B cell (primary cell): ENCODE results near the gene PSMG2. TPM values are rescaled to one million over a fixed set of nuclear protein-coding genes. Genes with fewer than 3 reads are reported as not detected.

Experiments used
- ATAC-seq: fragments of 200-7000 bp; cut with Tn5 transposase; one replicate; pipeline ENCODE4 v1.10.0; 2021; ENCODE audit warnings: low read depth, mild to moderate bottlenecking, moderate number of reproducible peaks, moderate library complexity
- CTCF ChIA-PET: fragments of 350-600 bp; sonication (Branson Sonifier 250); formaldehyde crosslinking; loops from one replicate; lab custom pipeline; 2021; ENCODE audit warnings: antibody characterized with exemption, inconsistent platforms; lab: Charles Lee
- POLR2A ChIA-PET: fragments of 350-600 bp; sonication (Branson Sonifier 250); formaldehyde crosslinking; loops from one replicate; lab custom pipeline; 2021; ENCODE audit warnings: antibody characterized with exemption; lab: Charles Lee
- DNase-seq: peaks from one replicate; pipeline ENCODE4 v3.0.0; 2013
- H2AFZ ChIP-seq: 2 replicates; pipeline ENCODE4 v1.6.1; 2012; ENCODE audit warnings: mild to moderate bottlenecking, low read depth, low read length; ENCODE audit not compliant: insufficient read depth, poor library complexity, severe bottlenecking
- H3K27ac ChIP-seq, 2 donors: 1 replicate in 1 of 2; 2 replicates in 1 of 2; pipeline ENCODE4 v1.5.1; 2012 to 2013; ENCODE audit warnings: low read length in 2 of 2, mild to moderate bottlenecking in 2 of 2, moderate library complexity in 1 of 2
- H3K27me3 ChIP-seq, 4 experiments: fragments of 200-600 bp in 1 of 4; sonication (generic) in 1 of 4; replicated peaks in 1 of 4; 1 replicate in 2 of 4; 2 replicates in 2 of 4; pipeline versions ENCODE4 v1.6.1 to v1.7.0; 2013 to 2016; ENCODE audit warnings: low read length in 3 of 4, mild to moderate bottlenecking in 2 of 4, mixed read lengths in 1 of 4, moderate library complexity in 1 of 4; ENCODE audit not compliant: insufficient read depth in 4 of 4, control insufficient read depth in 3 of 4; ENCODE audit errors: control extremely low read depth in 1 of 4
- H3K36me3 ChIP-seq, 2 experiments: replicated peaks in 1 of 2; 1 replicate in 1 of 2; 2 replicates in 1 of 2; pipeline versions ENCODE4 v1.6.1 to v1.7.1; 2013; ENCODE audit warnings: low read length in 1 of 2; ENCODE audit not compliant: insufficient read depth in 2 of 2, control insufficient read depth in 1 of 2; ENCODE audit errors: control extremely low read depth in 1 of 2, extremely low read depth in 1 of 2
- H3K4me1 ChIP-seq, 2 donors: fragments of 200-600 bp in 1 of 2; sonication (generic) in 1 of 2; 1 replicate in 1 of 2; 2 replicates in 1 of 2; pipeline versions ENCODE4 v1.5.1 to v1.6.1; 2013 to 2017; ENCODE audit warnings: low read length in 2 of 2; ENCODE audit not compliant: control insufficient read depth in 2 of 2, insufficient read depth in 2 of 2
- H3K4me2 ChIP-seq: replicated peaks from 2 replicates; pipeline ENCODE3; 2012; ENCODE audit warnings: mild to moderate bottlenecking, low read depth, low read length; ENCODE audit not compliant: poor library complexity, severe bottlenecking
- H3K4me3 ChIP-seq, 5 experiments: fragments of 200-600 bp in 1 of 5; sonication (generic) in 1 of 5; 1 replicate in 3 of 5; 2 replicates in 2 of 5; pipeline versions ENCODE4 v1.5.1 to v1.7.0; 2011 to 2016; ENCODE audit warnings: low read length in 4 of 5, mild to moderate bottlenecking in 4 of 5, low read depth in 2 of 5, control low read depth in 1 of 5, moderate library complexity in 1 of 5; ENCODE audit not compliant: insufficient read depth in 1 of 5; ENCODE audit errors: control extremely low read depth in 1 of 5, extremely low read depth in 1 of 5
- H3K79me2 ChIP-seq: fragments of 200-600 bp; sonication (generic); one replicate; pipeline ENCODE4 v1.6.0; 2016; ENCODE audit warnings: low read length; ENCODE audit not compliant: control insufficient read depth, insufficient read depth
- H3K9ac ChIP-seq: fragments of 200-600 bp; sonication (generic); 2 replicates; pipeline ENCODE4 v1.6.1; 2017; ENCODE audit warnings: mild to moderate bottlenecking, low read length, moderate library complexity
- H3K9me3 ChIP-seq, 3 donors: one replicate each; pipeline versions ENCODE4 v1.6.1 to v1.7.1; 2013; ENCODE audit warnings: low read length in 2 of 3; ENCODE audit not compliant: control insufficient read depth in 2 of 3, insufficient read depth in 1 of 3; ENCODE audit errors: control extremely low read depth in 1 of 3
- H4K20me1 ChIP-seq: 2 replicates; pipeline ENCODE4 v1.6.0; 2012; ENCODE audit warnings: mild to moderate bottlenecking, low read length; ENCODE audit not compliant: insufficient read depth, control insufficient read depth, poor library complexity, severe bottlenecking
- H3K27ac Mint-ChIP-seq: one replicate; pipeline ENCODE4 v1.8.0; 2021; ENCODE audit warnings: mixed read lengths
- H3K27me3 Mint-ChIP-seq: one replicate; pipeline ENCODE4 v1.8.0; 2021; ENCODE audit warnings: mixed read lengths
- H3K4me1 Mint-ChIP-seq: one replicate; pipeline ENCODE4 v1.8.0; 2021; ENCODE audit warnings: mixed read lengths
- H3K4me3 Mint-ChIP-seq: one replicate; pipeline ENCODE4 v1.8.0; 2021; ENCODE audit warnings: mixed read lengths
- H3K9me3 Mint-ChIP-seq: one replicate; pipeline ENCODE4 v1.8.0; 2022; ENCODE audit warnings: mixed read lengths; ENCODE audit not compliant: insufficient read depth
- EZH2 ChIP-seq: IDR thresholded peaks from 2 replicates; pipeline ENCODE4 v1.6.1; 2012; ENCODE audit warnings: borderline replicate concordance, low read depth, mild to moderate bottlenecking, moderate library complexity, low read length; ENCODE audit not compliant: insufficient read depth, poor library complexity, severe bottlenecking
- WGBS: methylation state at CpG from one replicate; pipeline ENCODE4 v1.1.5; 2013; ENCODE audit warnings: missing lambda C conversion rate; ENCODE audit not compliant: insufficient coverage; 5-methylcytosine and 5-hydroxymethylcytosine counted together
- intact Hi-C: fragments of 100-400 bp; cut with micrococcal nuclease; formaldehyde crosslinking; loops from one replicate; pipeline ENCODE4 v1.10.0; 2022
- polyA plus RNA-seq: library from polyadenylated mRNA; depleted of rRNA; stranded (reverse); fragments of >200 nt; gene quantifications from 2 replicates; pipeline ENCODE4 v1.2.3, GENCODE V29; 2012
- total RNA-seq, 2 donors: library from RNA; stranded (reverse); fragments of 120-200 nt in 1 of 2; gene quantifications; 1 replicate in 1 of 2; 2 replicates in 1 of 2; pipeline versions ENCODE4 v1.2.3 to v1.2.4, GENCODE V29; 2013 to 2022
- TF ChIP-seq, protein P1 (sequence below): fragments of 200-600 bp; IDR thresholded peaks from one replicate; pipeline ENCODE4 v1.8.0; 2022; ENCODE audit warnings: antibody characterized with exemption, mild to moderate bottlenecking

PSMG2 gene
- total and polyA plus RNA-seq, 2 donors (not counting 1 experiment from before 2014, with no cell fraction given) = 31.8 to 64.1 TPM

DNA sequence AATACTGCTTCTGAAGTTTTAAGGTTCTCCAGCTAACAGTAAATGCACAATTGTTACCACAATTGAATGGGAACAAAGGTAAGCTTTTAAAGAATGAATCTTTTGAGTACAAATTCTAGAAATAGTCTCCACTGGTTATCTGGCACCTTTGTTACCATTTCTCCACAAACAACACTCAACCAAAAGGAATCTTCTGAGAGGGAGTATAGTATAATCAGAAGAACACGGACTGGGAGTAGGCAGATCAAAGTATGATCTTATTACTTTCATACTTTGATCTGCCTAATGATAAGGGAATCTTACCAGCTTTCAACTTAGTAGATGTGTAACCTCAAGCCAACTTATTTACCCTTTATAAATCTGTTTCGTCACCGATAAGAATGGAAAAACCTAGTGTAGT, 1.7 kb upstream of the PSMG2 start:
- no peaks in the 10 kb centered on the region for H3K27me3 ChIP-seq
- TF ChIP-seq, protein P1, sequence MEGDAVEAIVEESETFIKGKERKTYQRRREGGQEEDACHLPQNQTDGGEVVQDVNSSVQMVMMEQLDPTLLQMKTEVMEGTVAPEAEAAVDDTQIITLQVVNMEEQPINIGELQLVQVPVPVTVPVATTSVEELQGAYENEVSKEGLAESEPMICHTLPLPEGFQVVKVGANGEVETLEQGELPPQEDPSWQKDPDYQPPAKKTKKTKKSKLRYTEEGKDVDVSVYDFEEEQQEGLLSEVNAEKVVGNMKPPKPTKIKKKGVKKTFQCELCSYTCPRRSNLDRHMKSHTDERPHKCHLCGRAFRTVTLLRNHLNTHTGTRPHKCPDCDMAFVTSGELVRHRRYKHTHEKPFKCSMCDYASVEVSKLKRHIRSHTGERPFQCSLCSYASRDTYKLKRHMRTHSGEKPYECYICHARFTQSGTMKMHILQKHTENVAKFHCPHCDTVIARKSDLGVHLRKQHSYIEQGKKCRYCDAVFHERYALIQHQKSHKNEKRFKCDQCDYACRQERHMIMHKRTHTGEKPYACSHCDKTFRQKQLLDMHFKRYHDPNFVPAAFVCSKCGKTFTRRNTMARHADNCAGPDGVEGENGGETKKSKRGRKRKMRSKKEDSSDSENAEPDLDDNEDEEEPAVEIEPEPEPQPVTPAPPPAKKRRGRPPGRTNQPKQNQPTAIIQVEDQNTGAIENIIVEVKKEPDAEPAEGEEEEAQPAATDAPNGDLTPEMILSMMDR = no peak
- TF ChIP-seq EZH2 = no peak
- DNase-seq (peak; percentile 8), ATAC-seq (no peak)
- H3K36me3 ChIP-seq = peaks cover 0 to 3% of the 10 kb centered on the region in 2 experiments
- intact Hi-C loops = loop anchor here (5.0 kb wide), 2 partner anchors 136 to 849 kb away; partner anchors contain the start of gene CHMP1B
- peaks cover 22 to 26% of the 10 kb centered on the region in 2 donors for H3K4me1 ChIP-seq
- Mint-ChIP-seq H3K27me3 (no peaks in the 10 kb centered on the region), H3K27ac (peak overlapping the region; percentile 100), H3K4me1 (peaks cover 37% of the 10 kb centered on the region), H3K9me3 (no peaks in the 10 kb centered on the region), H3K4me3 (peak overlapping the region; percentile 99)
- no peaks in the 10 kb centered on the region for H3K9me3 ChIP-seq
- H3K4me3 ChIP-seq = peak overlapping the region in 1 of 5 experiments; percentile 86
- peak overlapping the region in 1 of 2 donors; percentile 100 for H3K27ac ChIP-seq
- no peak overlapping the region for H2AFZ ChIP-seq
- ChIA-PET CTCF (interaction anchor here (0.7 to 1.2 kb wide), 4 partner anchors 18 to 310 kb away, joined by 3 to 4 read pairs (median 4); no protein-coding TSS in a partner anchor), POLR2A (interaction anchor here (1.9 kb wide), 2 partner anchors 294 to 324 kb away, joined by 7 to 15 read pairs; partner anchors contain the start of genes AFG3L2 and PRELID3A)
- H3K79me2 ChIP-seq = peaks cover 69% of the 10 kb centered on the region
- peaks cover 11% of the 10 kb centered on the region for H4K20me1 ChIP-seq
- peak overlapping the region; percentile 85 for H3K4me2 ChIP-seq
- no CpG with 5 or more reads among the region's 3 CpGs for WGBS
- H3K9ac ChIP-seq = peak overlapping the region; percentile 95

DNA sequence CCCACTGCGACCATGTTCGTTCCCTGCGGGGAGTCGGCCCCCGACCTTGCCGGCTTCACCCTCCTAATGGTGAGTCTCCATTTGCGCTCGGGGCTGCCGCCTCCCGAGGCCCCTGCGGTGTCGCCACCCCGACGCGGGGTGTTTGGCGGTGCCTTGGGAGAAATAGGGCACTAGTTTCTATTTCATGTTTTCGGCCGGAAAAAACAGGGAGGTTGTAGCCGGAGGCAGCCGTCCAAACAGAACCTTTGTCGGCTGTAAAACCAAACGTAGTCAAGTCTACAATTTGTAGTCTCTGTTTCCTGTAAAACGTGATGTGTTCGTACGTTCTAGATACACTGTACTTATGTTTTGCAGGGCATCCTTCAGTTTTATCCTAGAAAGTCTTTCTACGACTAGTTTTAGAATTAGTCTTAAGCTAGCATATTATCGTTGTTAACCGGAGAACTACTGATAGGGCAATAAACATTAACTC, 290 bp downstream of the PSMG2 start:
- peak overlapping the region; percentile 99 for H3K4me3 Mint-ChIP-seq
- Histone ChIP-seq H3K4me3 (peak overlapping the region; percentile 84 to 95 (median 86)), H3K4me1 (peaks cover 22 to 26% of the 10 kb centered on the region in 2 donors), H3K36me3 (peaks cover 7 to 10% of the 10 kb centered on the region in 2 experiments), H3K79me2 (peaks cover 68% of the 10 kb centered on the region), H3K9ac (peak overlapping the region; percentile 95), H3K9me3 (no peaks in the 10 kb centered on the region), H3K27ac (peak overlapping the region; percentile 96 to 100), H3K27me3 (no peaks in the 10 kb centered on the region), H4K20me1 (peaks cover 20% of the 10 kb centered on the region), H3K4me2 (peak overlapping the region; percentile 85), H2AFZ (peak overlapping the region; percentile 98)
- TF ChIP-seq EZH2 = no peak
- TF ChIP-seq, protein P1 = no peak
- no peaks in the 10 kb centered on the region for H3K9me3 Mint-ChIP-seq
- ATAC-seq (no peak), DNase-seq (no peak)
- H3K27me3 Mint-ChIP-seq = no peaks in the 10 kb centered on the region
- intact Hi-C loops = loop anchor here (2.0 to 5.0 kb wide), 3 partner anchors 46 to 851 kb away; partner anchors contain the start of gene CHMP1B
- 0% methylated on average over 22 of the region's 28 CpGs for WGBS
- CTCF ChIA-PET = interaction anchor here (0.6 to 2.4 kb wide), 4 partner anchors 12 to 326 kb away, joined by 3 to 8 read pairs (median 4); partner anchors contain the start of gene AFG3L2
- peak overlapping the region; percentile 100 for H3K27ac Mint-ChIP-seq
- POLR2A ChIA-PET = interaction anchor here (1.1 to 1.9 kb wide), 5 partner anchors 22 to 434 kb away, joined by 3 to 15 read pairs (median 7); partner anchors contain the start of genes AFG3L2, PRELID3A and PTPN2
- H3K4me1 Mint-ChIP-seq = peaks cover 37% of the 10 kb centered on the region
